Stimulated activated CD4-positive, alpha-beta T cell treated with anti-CD3 and anti-CD28 coated beads, Interleukin-4, amount 100 ng/mL, for 4 hours (primary cell): Measurements from ENCODE around the gene OR8B12.

Experiments used
- DNase-seq, 2 experiments: peaks; one replicate each; pipeline ENCODE4 v3.0.0-alpha.2; 2020

OR8B12 gene

GRCh38 chr11:124543554-124543953 lies at the start of gene OR8B12:
TSS of gene OR8B12 (minus strand) at chr11:124543654. CDS start at chr11:124543654, 0 bp downstream.
- DNase-seq, result no peak

- no peak for DNase-seq
Measured at GRCh38 chr11:124592627-124593026, 49.2 kb upstream of the OR8B12 start.

GRCh38 chr11:124591430-124591829 lies 48.0 kb upstream of the OR8B12 start:
- no peak for DNase-seq

- peak; percentile 6 to 39 for DNase-seq
Measured at GRCh38 chr11:124586238-124586860, 42.9 kb upstream of the OR8B12 start.

GRCh38 chr11:124584681-124585372 lies 41.4 kb upstream of the OR8B12 start:
- DNase-seq, result no peak

GRCh38 chr11:124583781-124584180 lies 40.3 kb upstream of the OR8B12 start:
- no peak for DNase-seq

GRCh38 chr11:124582565-124582964 lies 39.1 kb upstream of the OR8B12 start:
- no peak for DNase-seq

GRCh38 chr11:124581817-124582216 lies 38.4 kb upstream of the OR8B12 start:
- no peak for DNase-seq

- DNase-seq, result no peak
Measured at GRCh38 chr11:124578761-124579160, 35.3 kb upstream of the OR8B12 start.

GRCh38 chr11:124577716-124578427 lies 34.4 kb upstream of the OR8B12 start:
- no peak for DNase-seq

- no peak for DNase-seq
Measured at GRCh38 chr11:124570160-124570559, 26.7 kb upstream of the OR8B12 start.

GRCh38 chr11:124569697-124570096 lies 26.2 kb upstream of the OR8B12 start, which contains the start of gene OR8A1:
TSS of gene OR8A1 (plus strand) at chr11:124569997. CDS start at chr11:124570120, 123 bp downstream.
- no peak for DNase-seq

- no peak for DNase-seq
Measured at GRCh38 chr11:124556828-124557227, 13.4 kb upstream of the OR8B12 start.

GRCh38 chr11:124551987-124552386 lies 8.5 kb upstream of the OR8B12 start:
- no peak for DNase-seq

- no peak for DNase-seq
Measured at GRCh38 chr11:124551189-124551588, 7.7 kb upstream of the OR8B12 start.

- DNase-seq, result no peak
Measured at GRCh38 chr11:124543145-124543544, 309 bp downstream of the OR8B12 start.

- no peak for DNase-seq
Measured at GRCh38 chr11:124541204-124541603, 2.2 kb downstream of the OR8B12 start.

- DNase-seq, result no peak
Measured at GRCh38 chr11:124538019-124538418, 5.4 kb downstream of the OR8B12 start.

- no peak for DNase-seq
Measured at GRCh38 chr11:124536520-124536919, 6.9 kb downstream of the OR8B12 start.

GRCh38 chr11:124535552-124536232 lies 7.8 kb downstream of the OR8B12 start:
- no peak for DNase-seq

- no peak for DNase-seq
Measured at GRCh38 chr11:124534051-124534450, 9.4 kb downstream of the OR8B12 start.

GRCh38 chr11:124533626-124534025 lies 9.8 kb downstream of the OR8B12 start:
- no peak for DNase-seq

GRCh38 chr11:124520550-124520854 lies 23.0 kb downstream of the OR8B12 start:
- DNase-seq, result no peak
